ENCODE data around the gene ABHD2. TPM values are rescaled to one million over a fixed set of nuclear protein-coding genes. Genes with fewer than 3 reads are reported as not detected.

Gene ABHD2
- total RNA-seq, 1 donor from 2014 or later, result 48.8 TPM

DNA sequence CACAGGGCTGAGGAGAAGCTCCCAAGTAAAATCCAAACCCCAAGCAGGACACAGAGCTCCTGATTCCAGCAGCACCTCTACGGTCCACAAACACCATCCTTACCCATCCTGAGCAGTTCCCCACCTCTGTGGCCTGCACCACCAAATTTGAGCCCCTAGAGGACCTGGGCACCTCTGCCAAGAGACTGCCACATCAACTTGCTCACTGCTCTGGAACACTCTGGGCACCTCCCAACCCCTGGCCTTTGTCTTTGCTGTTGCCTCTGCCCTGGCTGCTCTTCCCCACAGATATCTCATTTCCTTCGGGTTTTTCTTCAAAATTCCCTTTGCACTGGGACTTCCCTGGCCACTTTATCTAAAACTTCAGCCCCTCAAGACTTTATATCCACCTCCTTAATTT is 127.4 kb downstream of the ABHD2 start:
- H3K27ac Mint-ChIP-seq, result no peak overlapping the region
- no peak for ATAC-seq (ENCODE audit: low read depth)
- no peak overlapping the region for H3K4me3 Mint-ChIP-seq
- TF ChIP-seq, protein P1, sequence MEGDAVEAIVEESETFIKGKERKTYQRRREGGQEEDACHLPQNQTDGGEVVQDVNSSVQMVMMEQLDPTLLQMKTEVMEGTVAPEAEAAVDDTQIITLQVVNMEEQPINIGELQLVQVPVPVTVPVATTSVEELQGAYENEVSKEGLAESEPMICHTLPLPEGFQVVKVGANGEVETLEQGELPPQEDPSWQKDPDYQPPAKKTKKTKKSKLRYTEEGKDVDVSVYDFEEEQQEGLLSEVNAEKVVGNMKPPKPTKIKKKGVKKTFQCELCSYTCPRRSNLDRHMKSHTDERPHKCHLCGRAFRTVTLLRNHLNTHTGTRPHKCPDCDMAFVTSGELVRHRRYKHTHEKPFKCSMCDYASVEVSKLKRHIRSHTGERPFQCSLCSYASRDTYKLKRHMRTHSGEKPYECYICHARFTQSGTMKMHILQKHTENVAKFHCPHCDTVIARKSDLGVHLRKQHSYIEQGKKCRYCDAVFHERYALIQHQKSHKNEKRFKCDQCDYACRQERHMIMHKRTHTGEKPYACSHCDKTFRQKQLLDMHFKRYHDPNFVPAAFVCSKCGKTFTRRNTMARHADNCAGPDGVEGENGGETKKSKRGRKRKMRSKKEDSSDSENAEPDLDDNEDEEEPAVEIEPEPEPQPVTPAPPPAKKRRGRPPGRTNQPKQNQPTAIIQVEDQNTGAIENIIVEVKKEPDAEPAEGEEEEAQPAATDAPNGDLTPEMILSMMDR (IDR thresholded peaks at IDR 0.05), result no peak
- no peaks in the 10 kb centered on the region for H3K9me3 Mint-ChIP-seq
- intact Hi-C loops (cut with micrococcal nuclease), result no loop called here
- CTCF ChIA-PET, result no interaction called here
- no peaks in the 10 kb centered on the region for H3K4me1 Mint-ChIP-seq
- peaks cover 3% of the 10 kb centered on the region for H3K27me3 Mint-ChIP-seq
- H3K36me3 Mint-ChIP-seq (ENCODE audit: low read depth), result no peaks in the 10 kb centered on the region
- POLR2A ChIA-PET, result no interaction called here
- DNase-seq, result no peak

DNA sequence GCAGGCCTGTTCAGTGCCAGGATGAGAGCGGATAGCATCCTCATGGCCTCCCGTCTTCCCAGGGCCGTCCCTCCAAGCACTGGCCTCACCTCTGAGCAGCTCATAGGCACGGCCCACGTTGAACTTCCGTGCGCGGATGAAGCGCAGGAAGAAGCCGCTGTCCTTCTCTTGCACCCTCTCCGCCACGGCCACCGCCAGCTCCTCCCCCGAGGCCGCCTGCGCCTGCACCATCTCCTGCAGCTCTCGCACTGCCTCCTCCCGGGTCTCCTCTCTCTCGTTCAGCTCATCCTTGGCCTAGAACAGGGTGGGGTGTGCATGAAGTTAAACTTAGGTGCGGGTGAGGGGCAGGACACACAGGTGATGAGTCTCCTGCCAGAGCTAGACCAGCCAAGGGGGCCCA is 128.8 kb downstream of the ABHD2 start:
- intact Hi-C loops (cut with micrococcal nuclease), result no loop called here
- H3K4me3 Mint-ChIP-seq, result no peak overlapping the region
- no peaks in the 10 kb centered on the region for H3K9me3 Mint-ChIP-seq
- ATAC-seq (ENCODE audit: low read depth) (no peak), DNase-seq (no peak)
- H3K27ac Mint-ChIP-seq, result no peak overlapping the region
- peaks cover 3% of the 10 kb centered on the region for H3K27me3 Mint-ChIP-seq
- no peaks in the 10 kb centered on the region for H3K36me3 Mint-ChIP-seq (ENCODE audit: low read depth)
- TF ChIP-seq, protein P1 (IDR thresholded peaks at IDR 0.05), result no peak
- ChIA-PET CTCF (no interaction called here), POLR2A (no interaction called here)
- H3K4me1 Mint-ChIP-seq, result no peaks in the 10 kb centered on the region

- H3K27ac Mint-ChIP-seq, result no peak overlapping the region
- ChIA-PET CTCF (no interaction called here), POLR2A (no interaction called here)
- no peak overlapping the region for H3K4me3 Mint-ChIP-seq
- no peaks in the 10 kb centered on the region for H3K36me3 Mint-ChIP-seq (ENCODE audit: low read depth)
- TF ChIP-seq, protein P1 (IDR thresholded peaks at IDR 0.05), result no peak
- intact Hi-C loops (cut with micrococcal nuclease), result no loop called here
- peaks cover 3% of the 10 kb centered on the region for H3K27me3 Mint-ChIP-seq
- DNase-seq, result no peak
- no peaks in the 10 kb centered on the region for H3K4me1 Mint-ChIP-seq
- ATAC-seq (ENCODE audit: low read depth), result no peak
- H3K9me3 Mint-ChIP-seq, result no peaks in the 10 kb centered on the region
Measured at GRCh38 chr15:89217686-89218376, 129.6 kb downstream of the ABHD2 start.

- DNase-seq (no peak), ATAC-seq (ENCODE audit: low read depth) (no peak)
- Mint-ChIP-seq H3K4me3 (no peak overlapping the region), H3K9me3 (no peaks in the 10 kb centered on the region), H3K27me3 (peaks cover 3% of the 10 kb centered on the region), H3K4me1 (no peaks in the 10 kb centered on the region), H3K27ac (no peak overlapping the region), H3K36me3 (ENCODE audit: low read depth) (no peaks in the 10 kb centered on the region)
- POLR2A ChIA-PET, result no interaction called here
- CTCF ChIA-PET, result no interaction called here
- TF ChIP-seq, protein P1 (IDR thresholded peaks at IDR 0.05), result no peak
- intact Hi-C loops (cut with micrococcal nuclease), result no loop called here
Measured at GRCh38 chr15:89218531-89218930, 130.3 kb downstream of the ABHD2 start.

- H3K4me3 Mint-ChIP-seq, result no peak within 1 kb of the TSS
- H3K27ac Mint-ChIP-seq, result no peak within 1 kb of the TSS
- TF ChIP-seq, protein P1 (IDR thresholded peaks at IDR 0.05), result no peak
- ChIA-PET POLR2A (no interaction called here), CTCF (no interaction called here)
- peaks cover 6% of the 10 kb centered on the region for H3K27me3 Mint-ChIP-seq
- intact Hi-C loops (cut with micrococcal nuclease), result no loop called here
- DNase-seq, result no peak
- ATAC-seq (ENCODE audit: low read depth), result no peak
- no peaks in the 10 kb centered on the region for H3K36me3 Mint-ChIP-seq (ENCODE audit: low read depth)
- H3K4me1 Mint-ChIP-seq, result no peaks in the 10 kb centered on the region
- no peaks in the 10 kb centered on the region for H3K9me3 Mint-ChIP-seq
Measured at GRCh38 chr15:89221543-89221942, 133.3 kb downstream of the ABHD2 start, which contains the start of gene RLBP1. Gene RLBP1 (minus strand): TSS chr15:89221579. CDS start chr15:89218975, 2,604 bp downstream.

Data from activated B cell treated with CpG ODN at 0.5 μM for 24 hours (primary cell).